ENCODE measurements around the gene ARFGAP1. TPM values are rescaled to one million over a fixed set of nuclear protein-coding genes. Genes with fewer than 3 reads are reported as not detected.

Gene ARFGAP1
- total RNA-seq, 1 experiment from 2014 or later = 127 TPM

- H3K27ac Mint-ChIP-seq (ENCODE audit: unreplicated experiment) = no peak overlapping the region
- H3K4me3 Mint-ChIP-seq (ENCODE audit: low read depth, unreplicated experiment) = no peak overlapping the region
- TF ChIP-seq, protein P1, sequence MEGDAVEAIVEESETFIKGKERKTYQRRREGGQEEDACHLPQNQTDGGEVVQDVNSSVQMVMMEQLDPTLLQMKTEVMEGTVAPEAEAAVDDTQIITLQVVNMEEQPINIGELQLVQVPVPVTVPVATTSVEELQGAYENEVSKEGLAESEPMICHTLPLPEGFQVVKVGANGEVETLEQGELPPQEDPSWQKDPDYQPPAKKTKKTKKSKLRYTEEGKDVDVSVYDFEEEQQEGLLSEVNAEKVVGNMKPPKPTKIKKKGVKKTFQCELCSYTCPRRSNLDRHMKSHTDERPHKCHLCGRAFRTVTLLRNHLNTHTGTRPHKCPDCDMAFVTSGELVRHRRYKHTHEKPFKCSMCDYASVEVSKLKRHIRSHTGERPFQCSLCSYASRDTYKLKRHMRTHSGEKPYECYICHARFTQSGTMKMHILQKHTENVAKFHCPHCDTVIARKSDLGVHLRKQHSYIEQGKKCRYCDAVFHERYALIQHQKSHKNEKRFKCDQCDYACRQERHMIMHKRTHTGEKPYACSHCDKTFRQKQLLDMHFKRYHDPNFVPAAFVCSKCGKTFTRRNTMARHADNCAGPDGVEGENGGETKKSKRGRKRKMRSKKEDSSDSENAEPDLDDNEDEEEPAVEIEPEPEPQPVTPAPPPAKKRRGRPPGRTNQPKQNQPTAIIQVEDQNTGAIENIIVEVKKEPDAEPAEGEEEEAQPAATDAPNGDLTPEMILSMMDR (IDR thresholded peaks at IDR 0.05; ENCODE audit: unreplicated experiment) = no peak
- CTCF ChIA-PET = interaction anchor here (1.2 kb wide), 1 partner anchor 12 kb away, joined by 3 read pairs; no protein-coding TSS in a partner anchor
- no TSS peak for BruUV-seq (replicated peaks)
- H3K36me3 Mint-ChIP-seq (ENCODE audit: insufficient read depth, unreplicated experiment) = peaks cover 4% of the 10 kb centered on the region
- no peaks in the 10 kb centered on the region for H3K4me1 Mint-ChIP-seq (ENCODE audit: low read depth, unreplicated experiment)
- H3K9me3 Mint-ChIP-seq (ENCODE audit: low read depth, unreplicated experiment) = no peaks in the 10 kb centered on the region
- peaks cover 84% of the 10 kb centered on the region for H3K27me3 Mint-ChIP-seq (ENCODE audit: unreplicated experiment)
- DNase-seq = no peak
- intact Hi-C loops (cut with micrococcal nuclease; ENCODE audit: unreplicated experiment) = no loop called here
Measured at GRCh38 chr20:63322146-63322932, 49.7 kb downstream of the ARFGAP1 start.

DNA sequence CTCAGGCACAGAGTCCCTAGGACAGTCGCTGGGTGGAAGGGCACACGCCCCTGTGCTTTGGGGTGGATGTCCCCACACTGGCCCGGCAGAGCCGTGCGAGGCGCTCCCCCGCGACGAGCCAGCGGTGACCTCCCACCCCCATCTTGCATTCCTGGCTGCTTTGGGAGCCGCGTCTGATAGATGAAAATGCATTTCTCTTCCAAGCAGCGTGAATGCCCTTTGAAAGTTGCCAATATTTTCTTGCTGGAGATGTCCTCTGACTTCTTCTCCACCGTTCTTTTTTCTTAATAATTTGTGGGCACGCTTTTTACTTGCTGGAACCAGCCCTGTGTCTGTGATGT is 50.3 kb downstream of the ARFGAP1 start:
- no TSS peak for BruUV-seq (replicated peaks)
- H3K9me3 Mint-ChIP-seq (ENCODE audit: low read depth, unreplicated experiment) = no peaks in the 10 kb centered on the region
- H3K27ac Mint-ChIP-seq (ENCODE audit: unreplicated experiment) = no peak overlapping the region
- CTCF ChIA-PET = no interaction called here
- TF ChIP-seq, protein P1 (IDR thresholded peaks at IDR 0.05; ENCODE audit: unreplicated experiment) = no peak
- no peak for DNase-seq
- peaks cover 84% of the 10 kb centered on the region for H3K27me3 Mint-ChIP-seq (ENCODE audit: unreplicated experiment)
- intact Hi-C loops (cut with micrococcal nuclease; ENCODE audit: unreplicated experiment) = no loop called here
- no peak overlapping the region for H3K4me3 Mint-ChIP-seq (ENCODE audit: low read depth, unreplicated experiment)
- peaks cover 4% of the 10 kb centered on the region for H3K36me3 Mint-ChIP-seq (ENCODE audit: insufficient read depth, unreplicated experiment)
- no peaks in the 10 kb centered on the region for H3K4me1 Mint-ChIP-seq (ENCODE audit: low read depth, unreplicated experiment)

DNA sequence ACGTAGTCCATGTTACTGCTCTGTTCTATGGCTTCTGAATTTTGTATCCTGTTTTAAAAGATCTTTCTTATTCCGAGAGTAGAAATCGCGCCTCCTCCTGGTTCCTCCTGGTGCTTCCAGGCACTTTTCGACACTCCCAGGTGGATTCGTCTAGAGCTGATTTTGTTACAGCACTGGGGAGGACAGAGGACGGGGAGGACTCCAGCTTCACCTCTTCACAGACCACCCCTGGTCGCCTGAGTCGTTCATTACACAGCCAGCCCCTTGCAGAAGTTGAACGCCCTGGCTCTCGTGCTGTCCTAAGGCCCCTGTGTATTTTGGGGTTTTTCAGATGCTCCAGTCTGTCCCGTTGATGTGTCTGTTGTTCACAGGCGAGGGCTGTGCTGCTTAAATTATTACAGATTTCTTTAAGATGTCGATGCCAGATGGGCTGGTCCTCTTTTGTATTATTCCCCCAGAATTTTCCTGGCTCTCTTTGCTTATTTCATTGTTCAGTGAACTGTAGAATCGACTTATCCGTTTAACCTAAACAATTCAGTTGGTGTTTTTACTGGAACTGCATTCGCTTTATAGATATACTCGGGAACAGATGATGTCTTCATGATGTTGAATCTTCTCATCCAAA is 50.9 kb downstream of the ARFGAP1 start:
- H3K27me3 Mint-ChIP-seq (ENCODE audit: unreplicated experiment) = peaks cover 84% of the 10 kb centered on the region
- CTCF ChIA-PET = no interaction called here
- no peaks in the 10 kb centered on the region for H3K4me1 Mint-ChIP-seq (ENCODE audit: low read depth, unreplicated experiment)
- no peak for DNase-seq
- no TSS peak for BruUV-seq (replicated peaks)
- TF ChIP-seq, protein P1 (IDR thresholded peaks at IDR 0.05; ENCODE audit: unreplicated experiment) = no peak
- H3K9me3 Mint-ChIP-seq (ENCODE audit: low read depth, unreplicated experiment) = no peaks in the 10 kb centered on the region
- no peak overlapping the region for H3K4me3 Mint-ChIP-seq (ENCODE audit: low read depth, unreplicated experiment)
- H3K36me3 Mint-ChIP-seq (ENCODE audit: insufficient read depth, unreplicated experiment) = peaks cover 4% of the 10 kb centered on the region
- no peak overlapping the region for H3K27ac Mint-ChIP-seq (ENCODE audit: unreplicated experiment)
- intact Hi-C loops (cut with micrococcal nuclease; ENCODE audit: unreplicated experiment) = no loop called here

GRCh38 chr20:63325021-63325471 is 52.4 kb downstream of the ARFGAP1 start:
- H3K4me3 Mint-ChIP-seq (ENCODE audit: low read depth, unreplicated experiment) = no peak overlapping the region
- no TSS peak for BruUV-seq (replicated peaks)

More at GRCh38 chr20:63325021-63325471, 52.4 kb downstream of the ARFGAP1 start:
- peaks cover 86% of the 10 kb centered on the region for H3K27me3 Mint-ChIP-seq (ENCODE audit: unreplicated experiment)
- no peaks in the 10 kb centered on the region for H3K9me3 Mint-ChIP-seq (ENCODE audit: low read depth, unreplicated experiment)
- intact Hi-C loops (cut with micrococcal nuclease; ENCODE audit: unreplicated experiment) = no loop called here
- TF ChIP-seq, protein P1 (IDR thresholded peaks at IDR 0.05; ENCODE audit: unreplicated experiment) = no peak
- no peak overlapping the region for H3K27ac Mint-ChIP-seq (ENCODE audit: unreplicated experiment)
- H3K4me1 Mint-ChIP-seq (ENCODE audit: low read depth, unreplicated experiment) = no peaks in the 10 kb centered on the region
- CTCF ChIA-PET = interaction anchor here (0.6 kb wide), 1 partner anchor 368 kb away, joined by 3 read pairs; no protein-coding TSS in a partner anchor
- no peak for DNase-seq
- H3K36me3 Mint-ChIP-seq (ENCODE audit: insufficient read depth, unreplicated experiment) = peaks cover 4% of the 10 kb centered on the region

All from Calu3 (cell line).